Loucy (cell line): Measurements from ENCODE around the gene SAMD13.

Source experiments
- H2AFZ ChIP-seq: fragments of 200-600 bp; sonication (generic); 2 replicates; pipeline ENCODE4 v1.6.0; 2016; ENCODE audit warnings: antibody characterized with exemption, mild to moderate bottlenecking, low read length, moderate library complexity
- H3F3A ChIP-seq: fragments of 200-600 bp; 2 replicates; pipeline ENCODE4 v1.6.0; 2016; ENCODE audit warnings: antibody characterized with exemption, low read depth, mild to moderate bottlenecking
- H3K27me3 ChIP-seq: fragments of 200-600 bp; sonication (generic); 2 replicates; pipeline ENCODE4 v1.6.1; 2014; ENCODE audit warnings: low read length, mild to moderate bottlenecking; ENCODE audit not compliant: insufficient read depth, poor library complexity, severe bottlenecking
- H3K36me3 ChIP-seq: fragments of 200-600 bp; sonication (generic); 2 replicates; pipeline ENCODE4 v1.6.1; 2016; ENCODE audit warnings: low read length; ENCODE audit not compliant: insufficient read depth
- H3K4me1 ChIP-seq: fragments of 200-600 bp; sonication (generic); 2 replicates; pipeline ENCODE4 v1.5.1; 2014; ENCODE audit warnings: low read length, mild to moderate bottlenecking; ENCODE audit not compliant: insufficient read depth, poor library complexity, severe bottlenecking
- H3K4me2 ChIP-seq: fragments of 200-600 bp; sonication (generic); 2 replicates; pipeline ENCODE4 v1.6.0; 2014; ENCODE audit warnings: antibody characterized with exemption, low read length, low read depth, mild to moderate bottlenecking; ENCODE audit not compliant: poor library complexity, severe bottlenecking
- H3K4me3 ChIP-seq: fragments of 200-600 bp; sonication (generic); 2 replicates; pipeline ENCODE4 v1.5.1; 2014; ENCODE audit warnings: low read length, mild to moderate bottlenecking, mixed read lengths; ENCODE audit not compliant: poor library complexity, severe bottlenecking
- H3K79me2 ChIP-seq: fragments of 200-600 bp; sonication (generic); 2 replicates; pipeline ENCODE4 v1.6.1; 2014; ENCODE audit warnings: low read length; ENCODE audit not compliant: insufficient read depth
- H3K9ac ChIP-seq: fragments of 200-600 bp; sonication (generic); 2 replicates; pipeline ENCODE4 v1.6.0; 2014; ENCODE audit warnings: mild to moderate bottlenecking, low read depth, low read length, moderate library complexity; ENCODE audit not compliant: poor library complexity, severe bottlenecking
- H3K9me2 ChIP-seq: fragments of 200-600 bp; sonication (generic); replicated peaks from 2 replicates; pipeline ENCODE4 v1.6.1; 2016; ENCODE audit warnings: low read depth, low read length, mixed read lengths
- H3K9me3 ChIP-seq: fragments of 200-600 bp; sonication (generic); 2 replicates; pipeline ENCODE4 v1.6.1; 2014; ENCODE audit warnings: mild to moderate bottlenecking, antibody characterized with exemption, low read length, low read depth; ENCODE audit not compliant: insufficient read depth
- H4K20me1 ChIP-seq: fragments of 200-600 bp; sonication (generic); 2 replicates; pipeline ENCODE4 v1.6.0; 2014; ENCODE audit warnings: antibody characterized with exemption, low read length, mild to moderate bottlenecking; ENCODE audit not compliant: insufficient read depth, poor library complexity, severe bottlenecking
- EZH2phosphoT487 ChIP-seq: fragments of 200-600 bp; IDR thresholded peaks from 2 replicates; pipeline ENCODE4 v1.6.1; 2018; ENCODE audit warnings: antibody characterized with exemption, mild to moderate bottlenecking, moderate library complexity, borderline replicate concordance
- TF ChIP-seq, protein P1 (sequence below): fragments of 200-600 bp; sonication (generic); conservative IDR thresholded peaks from 2 replicates; pipeline ENCODE4 v1.5.1; 2014; ENCODE audit warnings: mild to moderate bottlenecking, antibody characterized with exemption, low read length

Gene SAMD13

DNA sequence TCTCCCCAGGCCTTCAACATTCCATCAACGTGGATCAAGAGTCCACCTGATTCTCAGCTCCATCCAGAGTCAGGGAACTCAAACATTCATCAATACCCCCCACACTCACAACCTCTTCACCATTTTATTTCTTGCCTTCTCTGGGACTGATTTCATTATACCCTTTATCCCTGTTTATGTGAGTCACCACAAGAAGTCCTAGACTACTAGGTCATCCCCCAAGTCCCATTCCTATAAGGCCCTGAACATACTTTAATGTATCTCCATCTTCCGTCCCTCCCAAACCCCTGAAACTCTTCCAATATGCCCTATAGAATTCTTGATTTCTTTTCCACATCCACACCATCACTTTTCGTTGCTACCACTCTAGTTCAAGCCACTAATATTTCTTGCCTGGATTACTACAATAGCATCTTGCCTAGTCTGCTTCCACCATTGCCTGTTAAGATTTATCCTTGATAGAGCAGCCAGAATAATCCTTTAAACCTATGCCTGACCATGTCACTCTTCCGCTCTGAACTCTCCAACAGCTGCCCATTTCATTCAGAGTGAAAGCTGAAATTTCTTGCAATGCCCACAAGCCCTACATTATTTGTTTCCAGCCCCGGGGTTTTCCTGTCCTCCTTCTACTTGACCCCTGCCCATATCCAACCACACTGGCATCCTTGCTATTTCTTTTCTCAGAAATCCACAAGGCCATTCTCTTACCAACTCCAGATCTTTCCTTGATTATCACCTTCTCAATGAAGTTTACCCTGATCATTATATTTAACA lies 9.4 kb upstream of the SAMD13 start:
- no peak overlapping the region for H3K4me3 ChIP-seq
- TF ChIP-seq EZH2phosphoT487: no peak
- TF ChIP-seq, protein P1, sequence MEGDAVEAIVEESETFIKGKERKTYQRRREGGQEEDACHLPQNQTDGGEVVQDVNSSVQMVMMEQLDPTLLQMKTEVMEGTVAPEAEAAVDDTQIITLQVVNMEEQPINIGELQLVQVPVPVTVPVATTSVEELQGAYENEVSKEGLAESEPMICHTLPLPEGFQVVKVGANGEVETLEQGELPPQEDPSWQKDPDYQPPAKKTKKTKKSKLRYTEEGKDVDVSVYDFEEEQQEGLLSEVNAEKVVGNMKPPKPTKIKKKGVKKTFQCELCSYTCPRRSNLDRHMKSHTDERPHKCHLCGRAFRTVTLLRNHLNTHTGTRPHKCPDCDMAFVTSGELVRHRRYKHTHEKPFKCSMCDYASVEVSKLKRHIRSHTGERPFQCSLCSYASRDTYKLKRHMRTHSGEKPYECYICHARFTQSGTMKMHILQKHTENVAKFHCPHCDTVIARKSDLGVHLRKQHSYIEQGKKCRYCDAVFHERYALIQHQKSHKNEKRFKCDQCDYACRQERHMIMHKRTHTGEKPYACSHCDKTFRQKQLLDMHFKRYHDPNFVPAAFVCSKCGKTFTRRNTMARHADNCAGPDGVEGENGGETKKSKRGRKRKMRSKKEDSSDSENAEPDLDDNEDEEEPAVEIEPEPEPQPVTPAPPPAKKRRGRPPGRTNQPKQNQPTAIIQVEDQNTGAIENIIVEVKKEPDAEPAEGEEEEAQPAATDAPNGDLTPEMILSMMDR: no peak
- H3K9ac ChIP-seq: no peak overlapping the region
- H3K36me3 ChIP-seq: no peaks in the 10 kb centered on the region
- peaks cover 26% of the 10 kb centered on the region for H3K4me1 ChIP-seq
- no peaks in the 10 kb centered on the region for H3K27me3 ChIP-seq
- H3F3A ChIP-seq: peaks cover 7% of the 10 kb centered on the region
- H3K9me3 ChIP-seq: peaks cover 10% of the 10 kb centered on the region; the same call in 1 of the 2 replicates
- no peaks in the 10 kb centered on the region for H3K9me2 ChIP-seq
- H2AFZ ChIP-seq: no peak overlapping the region
- H3K79me2 ChIP-seq: no peaks in the 10 kb centered on the region
- no peaks in the 10 kb centered on the region for H4K20me1 ChIP-seq
- no peak overlapping the region for H3K4me2 ChIP-seq

DNA sequence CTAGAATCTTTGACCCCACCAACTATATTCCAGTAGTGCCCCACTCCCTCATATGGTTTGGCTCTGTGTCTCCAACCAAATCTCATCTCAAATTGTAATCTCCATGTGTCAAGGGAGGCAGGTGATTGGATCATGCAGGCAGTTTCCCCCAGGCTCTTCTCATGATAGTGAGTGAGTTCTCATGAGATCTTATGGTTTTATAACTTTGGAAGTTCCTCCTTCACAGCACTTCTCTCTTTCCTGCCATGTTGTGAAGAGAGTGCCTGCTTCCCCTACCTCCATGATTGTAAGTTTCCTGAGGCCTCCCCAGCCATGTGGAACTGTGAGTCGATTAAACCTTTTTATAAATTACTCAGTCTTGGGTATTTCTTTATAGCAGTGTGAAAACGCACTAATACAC lies 7.7 kb upstream of the SAMD13 start:
- Histone ChIP-seq H3K4me1 (peaks cover 38% of the 10 kb centered on the region), H3K79me2 (0 out of 2 replicates have a peak, but pooled peaks cover 11% of the 10 kb centered on the region), H3K9me2 (no peaks in the 10 kb centered on the region), H3K4me3 (no peak overlapping the region), H3K4me2 (no peak overlapping the region), H3K36me3 (no peaks in the 10 kb centered on the region), H3K27me3 (no peaks in the 10 kb centered on the region), H3K9ac (no peak overlapping the region), H3K9me3 (peaks cover 7% of the 10 kb centered on the region; the same call in 1 of the 2 replicates), H2AFZ (no peak overlapping the region), H4K20me1 (no peaks in the 10 kb centered on the region), H3F3A (peaks cover 7% of the 10 kb centered on the region)
- no peak for TF ChIP-seq EZH2phosphoT487
- TF ChIP-seq, protein P1: no peak

DNA sequence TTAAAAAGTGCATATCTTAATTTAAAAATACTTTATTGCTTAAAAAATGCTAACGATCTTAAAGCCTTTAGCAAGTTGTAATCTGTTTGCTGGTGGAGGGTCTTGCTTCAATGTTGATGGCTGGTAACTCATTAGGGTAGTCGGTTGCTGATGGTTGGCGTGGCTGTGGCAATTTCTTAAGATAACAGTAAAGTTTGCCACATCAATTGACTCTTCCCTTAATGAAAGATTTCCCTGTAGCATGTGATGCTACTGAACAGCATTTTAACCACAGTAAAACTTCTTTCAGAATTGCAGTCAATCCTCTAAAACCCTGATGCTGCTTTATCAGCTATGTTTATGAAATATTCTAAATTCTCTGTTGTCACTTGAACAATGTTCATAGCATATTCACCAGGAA lies 6.8 kb upstream of the SAMD13 start:
- H3K4me3 ChIP-seq: peak overlapping the region; percentile 24
- no peak overlapping the region for H3K9ac ChIP-seq
- no peak overlapping the region for H2AFZ ChIP-seq
- TF ChIP-seq EZH2phosphoT487: no peak
- TF ChIP-seq, protein P1: no peak
- no peaks in the 10 kb centered on the region for H3K36me3 ChIP-seq
- H3F3A ChIP-seq: peaks cover 7% of the 10 kb centered on the region
- H3K9me3 ChIP-seq: peaks cover 7% of the 10 kb centered on the region; the same call in 1 of the 2 replicates
- no peaks in the 10 kb centered on the region for H4K20me1 ChIP-seq
- H3K9me2 ChIP-seq: no peaks in the 10 kb centered on the region
- no peaks in the 10 kb centered on the region for H3K27me3 ChIP-seq
- H3K4me2 ChIP-seq: peak overlapping the region; percentile 49
- peaks cover 19% of the 10 kb centered on the region; the same call in 1 of the 2 replicates for H3K79me2 ChIP-seq
- peaks cover 45% of the 10 kb centered on the region for H3K4me1 ChIP-seq
